Fibroblast of pulmonary artery (primary cell): ENCODE data around the gene PNKD.

ENCODE experiments used
- DNase-seq: peaks from one replicate; pipeline ENCODE4 v3.0.0-alpha.2; 2010; ENCODE audit warnings: low read depth
- H3K4me3 ChIP-seq: replicated peaks from 2 replicates; pipeline ENCODE4 v1.5.1; 2011; ENCODE audit warnings: low read depth, mild to moderate bottlenecking, control low read depth, low read length, moderate library complexity
- CTCF ChIP-seq: IDR thresholded peaks from 2 replicates; pipeline ENCODE4 v1.5.1; 2011; ENCODE audit warnings: mild to moderate bottlenecking, control low read depth, low read length, inconsistent platforms; ENCODE audit errors: missing control alignments

The PNKD gene

GRCh38 chr2:218273908-218274249, 3.6 kb downstream of the PNKD start:
- TF ChIP-seq CTCF = no peak
- no peak overlapping the region for H3K4me3 ChIP-seq
- DNase-seq = no peak

- no peak for TF ChIP-seq CTCF
- H3K4me3 ChIP-seq = no peak overlapping the region
- DNase-seq = no peak
Measured at GRCh38 chr2:218274586-218274985, 4.3 kb downstream of the PNKD start.

GRCh38 chr2:218275371-218276072, 5.2 kb downstream of the PNKD start:
- DNase-seq = no peak
- TF ChIP-seq CTCF = no peak
- H3K4me3 ChIP-seq = no peak overlapping the region

GRCh38 chr2:218276986-218277755, 6.9 kb downstream of the PNKD start:
- TF ChIP-seq CTCF = no peak
- DNase-seq = no peak
- H3K4me3 ChIP-seq = no peak overlapping the region

- TF ChIP-seq CTCF = no peak
- H3K4me3 ChIP-seq = no peak overlapping the region
- no peak for DNase-seq
Measured at GRCh38 chr2:218277921-218278320, 7.6 kb downstream of the PNKD start.

GRCh38 chr2:218278531-218279360, 8.4 kb downstream of the PNKD start:
- TF ChIP-seq CTCF = no peak
- DNase-seq = no peak
- H3K4me3 ChIP-seq = no peak overlapping the region
